GM12878 (cell line): Measurements from ENCODE around the gene MYOD1. TPM values are rescaled to one million over a fixed set of nuclear protein-coding genes. Genes with fewer than 3 reads are reported as not detected.

Experiments used
- ATAC-seq: fragments of 200-7000 bp; cut with Tn5 transposase; 3 replicates; pipeline ENCODE4 v1.9.1; 2020; ENCODE audit warnings: mild to moderate bottlenecking, moderate library complexity
- BruUV-seq: library from RNA; stranded (reverse); fragments of 400-500 nt; replicated peaks from 2 replicates; lab custom pipeline; 2021; lab: Mats Ljungman, UMichigan
- CTCF ChIA-PET: fragments of 300-600 bp; sonication (Branson Sonifier 250); formaldehyde crosslinking; extraction: SDS; loops from one replicate; lab custom pipeline; 2021; ENCODE audit warnings: inconsistent platforms; lab: Yijun Ruan, JAX
- POLR2A ChIA-PET: fragments of 350-600 bp; formaldehyde crosslinking; extraction: SDS; loops from one replicate; lab custom pipeline; 2021; ENCODE audit warnings: inconsistent platforms; lab: Charles Lee
- RAD21 ChIA-PET: fragments of 300-600 bp; sonication (Branson Sonifier 250); formaldehyde crosslinking; loops from one replicate; lab custom pipeline; 2023; ENCODE audit warnings: antibody characterized with exemption; ENCODE audit not compliant: unreplicated experiment; lab: Charles Lee
- SMC1A ChIA-PET: fragments of 300-600 bp; sonication (Branson Sonifier 250); formaldehyde crosslinking; loops from one replicate; lab custom pipeline; 2023; ENCODE audit not compliant: unreplicated experiment, uncharacterized antibody; lab: Charles Lee
- DNase-seq: peaks from one replicate; pipeline ENCODE4 v3.0.0-alpha.2; 2011; ENCODE audit warnings: low read depth, low spot score
- FAIRE-seq: peaks from 3 replicates; lab custom pipeline; 2011; peaks lifted over from hg19 to GRCh38; lab: Jason Lieb, UNC
- H2AFZ ChIP-seq: 2 replicates; pipeline ENCODE4 v1.6.0; 2011; ENCODE audit warnings: low read depth, low read length, control low read depth; ENCODE audit not compliant: control insufficient read depth
- H3K27ac ChIP-seq: 2 replicates; pipeline ENCODE4 v1.5.1; 2011; ENCODE audit warnings: control low read depth; ENCODE audit not compliant: control insufficient read depth, insufficient read depth
- H3K27me3 ChIP-seq, 2 experiments: replicated peaks in 1 of 2; 2 replicates each; pipeline versions ENCODE4 v1.6.0 to v1.6.1; 2011; ENCODE audit warnings: low read length in 1 of 2; ENCODE audit not compliant: control insufficient read depth in 2 of 2, insufficient read depth in 2 of 2
- H3K36me3 ChIP-seq, 2 experiments: 2 replicates each; pipeline ENCODE4 v1.5.1; 2011; ENCODE audit warnings: low read length in 1 of 2; ENCODE audit not compliant: control insufficient read depth in 2 of 2, insufficient read depth in 2 of 2
- H3K4me1 ChIP-seq: 2 replicates; pipeline ENCODE4 v1.6.1; 2011; ENCODE audit warnings: mild to moderate bottlenecking, low read length, moderate library complexity, mixed read lengths; ENCODE audit not compliant: control insufficient read depth, insufficient read depth
- H3K4me2 ChIP-seq: 2 replicates; pipeline ENCODE4 v1.6.0; 2011; ENCODE audit warnings: control low read depth; ENCODE audit not compliant: control insufficient read depth, insufficient read depth
- H3K4me3 ChIP-seq: fragments of 200-600 bp; sonication (generic); 2 replicates; pipeline ENCODE4 v1.5.1; 2016
- H3K79me2 ChIP-seq: 2 replicates; pipeline ENCODE4 v1.6.0; 2011; ENCODE audit warnings: low read length; ENCODE audit not compliant: control insufficient read depth, insufficient read depth
- H3K9ac ChIP-seq: 2 replicates; pipeline ENCODE4 v1.8.0; 2011; ENCODE audit warnings: low read length, control low read depth, mixed read lengths; ENCODE audit not compliant: control insufficient read depth, insufficient read depth
- H3K9me3 ChIP-seq: replicated peaks from 3 replicates; pipeline ENCODE4 v1.5.1; 2011; ENCODE audit warnings: mild to moderate bottlenecking, low read length; ENCODE audit not compliant: control insufficient read depth, insufficient read depth
- H4K20me1 ChIP-seq: 2 replicates; pipeline ENCODE4 v1.6.0; 2011; ENCODE audit not compliant: control insufficient read depth, insufficient read depth
- ATF2 ChIP-seq: IDR thresholded peaks from 2 replicates; pipeline ENCODE4 v1.6.1; 2012; ENCODE audit warnings: low read length, inconsistent platforms
- ATF3 ChIP-seq: IDR thresholded peaks from 2 replicates; pipeline ENCODE4 v1.6.1; 2011; ENCODE audit warnings: low read depth, mild to moderate bottlenecking, low read length, moderate library complexity, borderline replicate concordance; ENCODE audit errors: extremely low read depth
- CEBPZ ChIP-seq: fragments of 150-350 bp; IDR thresholded peaks from 2 replicates; pipeline ENCODE4 v1.6.1; 2016; ENCODE audit warnings: low read depth, low read length
- GABPA ChIP-seq: IDR thresholded peaks from 2 replicates; pipeline ENCODE4 v1.6.1; 2014; ENCODE audit warnings: antibody characterized with exemption, low read depth, mild to moderate bottlenecking, inconsistent platforms
- MXI1 ChIP-seq: fragments of 150-350 bp; IDR thresholded peaks from 2 replicates; pipeline ENCODE4 v1.6.1; 2011; ENCODE audit warnings: low read depth, mild to moderate bottlenecking, inconsistent platforms, low read length, improper control_type of control experiment
- PML ChIP-seq: IDR thresholded peaks from 2 replicates; pipeline ENCODE4 v1.6.1; 2012; ENCODE audit warnings: low read length, inconsistent platforms
- ZBTB4 ChIP-seq: fragments of 450-650 bp; formaldehyde crosslinking; IDR thresholded peaks from 2 replicates; pipeline ENCODE4 v1.4.0; 2022; ENCODE audit warnings: mild to moderate bottlenecking, moderate library complexity
- ZNF622 ChIP-seq: fragments of 450-650 bp; IDR thresholded peaks from 2 replicates; pipeline ENCODE4 v1.6.1; 2017; ENCODE audit warnings: mild to moderate bottlenecking, inconsistent platforms
- ZNF687 ChIP-seq: fragments of 450-650 bp; IDR thresholded peaks from 2 replicates; pipeline ENCODE4 v1.6.1; 2017; ENCODE audit warnings: mild to moderate bottlenecking, moderate library complexity
- WGBS: methylation state at CpG from one replicate; pipeline ENCODE4 v1.1.6; 2016; ENCODE audit warnings: low lambda C conversion rate; ENCODE audit not compliant: insufficient replicate concordance, insufficient coverage; ENCODE audit errors: missing lambda C conversion rate; 5-methylcytosine and 5-hydroxymethylcytosine counted together
- in situ Hi-C: fragments of 300-500 bp; cut with MboI; formaldehyde crosslinking; loops from 9 replicates; pipeline ENCODE4 v1.14.3; 2018; ENCODE audit warnings: mixed read lengths
- intact Hi-C: fragments of 100-400 bp; cut with micrococcal nuclease; formaldehyde crosslinking; loops from one replicate; pipeline ENCODE4 v1.14.2; 2022; ENCODE audit not compliant: unreplicated experiment
- polyA plus RNA-seq, 11 experiments: library from polyadenylated mRNA; depleted of rRNA in 4 of 11; unstranded in 6 of 11; stranded (reverse) in 5 of 11; fragments of >200 nt; fragmentation: Nextera tagmentation in 4 of 11; fragmentation: Illumina TruSeq in 1 of 11; extraction: Ambion mirVana in 4 of 11; extraction: Trizol in 1 of 11; gene quantifications; 1 replicate in 1 of 11; 2 replicates in 10 of 11; pipeline versions ENCODE4 v1.2.1 to v1.2.3, GENCODE V29; 2011 to 2016; ENCODE audit warnings: inconsistent platforms in 2 of 11, missing spikeins in 2 of 11, low read depth in 1 of 11
- total RNA-seq, 4 experiments: library from RNA; depleted of rRNA in 3 of 4; stranded (reverse); fragments of >200 nt in 3 of 4; fragmentation: Illumina TruSeq in 1 of 4; extraction: Trizol in 1 of 4; gene quantifications; 2 replicates each; pipeline versions ENCODE4 v1.2.1 to v1.2.3, GENCODE V29; 2013 to 2021

MYOD1 gene
- total and polyA plus RNA-seq, 10 of the 15 experiments (the other 5 are each of a cell fraction or from before 2014, with no cell fraction given) = not detected

- TF ChIP-seq ZNF687 (no peak), PML (no peak)
These were observed 32.2 kb downstream of the MYOD1 start (continued) for GRCh38 chr11:17751558-17751957.

- no TSS peak for BruUV-seq
- peaks cover 0 to 1% of the 10 kb centered on the region in 2 experiments; a peak in 2 of 4 replicates for H3K27me3 ChIP-seq
- no peaks in the 10 kb centered on the region for H3K79me2 ChIP-seq
- ChIA-PET POLR2A (no interaction called here), RAD21 (interaction anchor here (1.2 kb wide), 1 partner anchor 21 kb away, joined by 3 read pairs; no protein-coding TSS in a partner anchor), SMC1A (no interaction called here), CTCF (interaction anchor here (0.6 to 2.6 kb wide), 2 partner anchors 10 to 21 kb away, joined by 3 to 12 read pairs; no protein-coding TSS in a partner anchor)
- no peak overlapping the region for H3K4me3 ChIP-seq
- FAIRE-seq (no peak), DNase-seq (no peak), ATAC-seq (no peak)
- WGBS = 20% methylated on average over 7 of the region's 7 CpGs
- intact Hi-C loops (no loop called here), in situ Hi-C loops (no loop called here)
- no peak overlapping the region for H2AFZ ChIP-seq
- no peaks in the 10 kb centered on the region for H4K20me1 ChIP-seq
- no peaks in the 10 kb centered on the region for H3K9me3 ChIP-seq
- H3K4me2 ChIP-seq = no peak overlapping the region
- H3K4me1 ChIP-seq = no peaks in the 10 kb centered on the region
- H3K36me3 ChIP-seq = no peaks in the 10 kb centered on the region
- no peak overlapping the region for H3K27ac ChIP-seq
- no peak overlapping the region for H3K9ac ChIP-seq
- TF ChIP-seq ZNF622 = no peak
- TF ChIP-seq ATF3 = no peak
- TF ChIP-seq CEBPZ = no peak
- TF ChIP-seq MXI1 = no peak
- no peak for TF ChIP-seq GABPA
- TF ChIP-seq ZBTB4 (CRISPR knock-in tag) = no peak
- no peak for TF ChIP-seq ATF2
These were observed 32.8 kb downstream of the MYOD1 start for GRCh38 chr11:17752144-17752543.
